Measurements from ENCODE around the gene MKNK2. TPM values are rescaled to one million over a fixed set of nuclear protein-coding genes. Genes with fewer than 3 reads are reported as not detected.
A peak's percentile ranks its signal among the peaks of the same experiment; 100 is the strongest.

MKNK2 gene
- 92.6 to 97.1 TPM (median 95.9 TPM) in 3 replicates for total RNA-seq

DNA sequence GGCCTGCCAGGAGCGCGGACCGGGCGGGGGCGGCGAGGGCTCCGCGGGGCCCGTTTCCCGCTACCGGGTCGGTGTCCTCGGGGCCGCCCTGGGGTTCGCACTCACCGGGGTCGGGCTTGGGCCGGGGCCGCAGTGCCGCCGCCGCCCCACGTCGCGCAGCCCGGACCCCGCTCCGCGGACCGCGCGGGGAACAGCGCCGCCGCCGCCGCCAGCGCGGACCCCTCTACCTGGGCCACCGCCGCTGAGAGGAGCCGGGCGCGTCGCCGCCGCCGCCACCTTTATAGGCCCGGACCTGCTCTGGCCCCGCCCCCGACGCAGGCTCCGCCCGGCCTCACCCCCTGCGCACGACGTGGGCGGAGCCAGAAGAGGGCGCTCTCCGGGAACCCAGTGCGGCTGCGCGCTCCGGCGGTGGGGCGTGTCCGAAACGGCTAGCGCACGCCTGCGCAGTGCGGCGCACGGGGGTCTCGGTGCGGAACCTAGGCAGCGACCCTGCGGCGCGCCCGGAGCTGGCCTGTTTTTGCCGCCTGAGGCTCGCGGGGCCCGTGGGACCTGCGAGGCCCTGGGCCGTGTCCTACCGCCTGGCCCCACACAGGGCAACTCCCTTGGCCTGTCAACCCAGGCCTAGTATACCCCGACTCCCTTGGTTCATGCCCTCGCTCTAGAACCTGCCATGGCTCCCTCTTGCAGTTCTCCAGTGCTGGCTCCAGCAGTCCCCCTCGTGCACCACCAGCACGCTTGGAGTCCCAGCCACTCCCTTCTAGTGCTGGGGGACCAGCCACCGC lies at the start of gene MKNK2:
Gene MKNK2 (minus strand): TSS at position 254 of the 782 bp plus-strand sequence. CDS start 393 bp downstream, outside the sequence.
- Mint-ChIP-seq H3K27me3 (ENCODE audit: low read depth) (no peaks in the 10 kb centered on the region), H3K4me1 (peaks cover 18% of the 10 kb centered on the region), H3K9me3 (no peaks in the 10 kb centered on the region), H3K36me3 (no peaks in the 10 kb centered on the region), H3K27ac (peak within 1 kb of the TSS; percentile 66), H3K4me3 (peak within 1 kb of the TSS; percentile 80)
- peak; percentile 97 to 99 for DNase-seq (ENCODE audit: low spot score in 2 of 2, unreplicated experiment in 2 of 2)
- peak; percentile 50 for TF ChIP-seq CTCF (IDR thresholded peaks at IDR 0.05; ENCODE audit: unreplicated experiment)

GRCh38 chr19:2100719-2101061 lies 49.6 kb upstream of the MKNK2 start:
- H3K4me3 Mint-ChIP-seq: no peak overlapping the region
- no peaks in the 10 kb centered on the region for H3K27me3 Mint-ChIP-seq (ENCODE audit: low read depth)
- peaks cover 24% of the 10 kb centered on the region for H3K36me3 Mint-ChIP-seq
- peaks cover 5% of the 10 kb centered on the region for H3K4me1 Mint-ChIP-seq
- no peaks in the 10 kb centered on the region for H3K9me3 Mint-ChIP-seq
- H3K27ac Mint-ChIP-seq: no peak overlapping the region
- DNase-seq (ENCODE audit: low spot score in 2 of 2, unreplicated experiment in 2 of 2): no peak
- TF ChIP-seq CTCF (IDR thresholded peaks at IDR 0.05; ENCODE audit: unreplicated experiment): no peak

DNA sequence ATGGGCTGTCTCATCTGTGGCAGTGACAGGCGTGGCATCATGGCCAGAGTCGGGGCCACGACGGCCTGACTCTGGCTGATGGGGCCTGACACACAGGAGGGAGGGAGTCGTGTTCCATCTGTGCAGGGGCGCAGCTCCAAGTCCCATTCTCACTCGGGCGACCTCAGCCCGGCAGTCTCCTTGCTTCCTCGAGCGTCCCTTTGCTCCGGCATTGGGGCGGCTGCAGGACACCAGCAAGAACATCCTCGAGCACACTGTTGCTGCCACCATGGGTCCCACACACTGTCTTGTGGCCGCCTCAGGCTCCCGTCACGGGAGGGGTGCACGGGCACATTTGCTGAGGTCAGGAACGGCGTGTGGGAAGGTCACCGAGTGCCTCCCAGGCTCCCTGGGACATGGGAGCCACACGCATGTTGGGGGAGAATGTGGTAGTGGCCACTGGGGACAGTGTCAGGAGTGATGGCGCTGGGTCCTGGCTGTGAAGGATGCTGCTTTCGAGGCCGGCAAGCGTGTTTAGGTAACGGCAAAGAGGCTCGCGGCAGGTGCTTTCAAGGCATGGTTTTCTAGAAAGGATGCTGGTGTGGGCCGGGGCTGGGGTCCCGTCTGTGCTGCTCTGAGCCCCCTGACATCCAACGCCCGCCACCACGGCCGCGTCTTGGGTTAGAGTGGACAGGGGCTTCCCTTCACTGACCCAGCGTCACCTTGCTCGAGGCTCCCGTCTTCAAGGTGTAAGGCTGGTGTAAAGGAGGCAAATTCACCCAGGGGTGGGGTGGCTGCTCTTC lies 49.1 kb upstream of the MKNK2 start:
- Mint-ChIP-seq H3K36me3 (peaks cover 18% of the 10 kb centered on the region), H3K4me3 (no peak overlapping the region), H3K9me3 (no peaks in the 10 kb centered on the region), H3K4me1 (peaks cover 8% of the 10 kb centered on the region), H3K27ac (no peak overlapping the region), H3K27me3 (ENCODE audit: low read depth) (no peaks in the 10 kb centered on the region)
- no peak for TF ChIP-seq CTCF (IDR thresholded peaks at IDR 0.05; ENCODE audit: unreplicated experiment)
- DNase-seq (ENCODE audit: low spot score in 2 of 2, unreplicated experiment in 2 of 2): no peak

DNA sequence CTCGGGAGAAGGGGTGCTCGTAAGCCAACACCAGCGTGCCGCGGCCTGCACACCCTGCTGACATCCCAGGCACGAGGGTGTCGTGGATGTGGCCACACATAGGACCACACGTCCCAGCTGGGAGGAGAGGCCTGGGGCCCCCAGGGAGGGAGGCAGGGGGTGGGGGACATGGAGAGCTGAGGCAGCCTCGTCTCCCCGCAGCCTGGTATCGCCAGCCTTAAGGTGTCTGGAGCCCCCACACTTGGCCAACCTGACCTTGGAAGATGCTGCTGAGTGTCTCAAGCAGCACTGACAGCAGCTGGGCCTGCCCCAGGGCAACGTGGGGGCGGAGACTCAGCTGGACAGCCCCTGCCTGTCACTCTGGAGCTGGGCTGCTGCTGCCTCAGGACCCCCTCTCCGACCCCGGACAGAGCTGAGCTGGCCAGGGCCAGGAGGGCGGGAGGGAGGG lies 48.0 kb upstream of the MKNK2 start:
- H3K27me3 Mint-ChIP-seq (ENCODE audit: low read depth): no peaks in the 10 kb centered on the region
- no peak for DNase-seq (ENCODE audit: low spot score in 2 of 2, unreplicated experiment in 2 of 2)
- peaks cover 17% of the 10 kb centered on the region for H3K4me1 Mint-ChIP-seq
- H3K4me3 Mint-ChIP-seq: no peak overlapping the region
- H3K9me3 Mint-ChIP-seq: no peaks in the 10 kb centered on the region
- no peak overlapping the region for H3K27ac Mint-ChIP-seq
- no peak for TF ChIP-seq CTCF (IDR thresholded peaks at IDR 0.05; ENCODE audit: unreplicated experiment)
- peaks cover 11% of the 10 kb centered on the region for H3K36me3 Mint-ChIP-seq

DNA sequence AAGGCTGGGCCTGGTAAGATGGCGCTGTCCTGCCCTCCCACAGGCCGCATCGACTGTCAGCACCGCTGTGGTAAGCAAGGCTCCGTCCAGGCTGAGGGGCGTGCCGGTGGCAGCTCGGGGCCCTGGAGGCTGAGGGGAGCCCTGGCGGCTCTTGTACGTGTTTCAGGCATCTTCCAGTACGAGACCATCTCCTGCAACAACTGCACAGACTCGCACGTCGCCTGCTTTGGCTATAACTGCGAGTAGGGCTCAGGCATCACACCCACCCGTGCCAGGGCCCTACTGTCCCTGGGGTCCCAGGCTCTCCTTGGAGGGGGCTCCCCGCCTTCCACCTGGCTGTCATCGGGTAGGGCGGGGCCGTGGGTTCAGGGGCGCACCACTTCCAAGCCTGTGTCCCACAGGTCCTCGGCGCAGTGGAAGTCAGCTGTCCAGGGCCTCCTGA lies 46.9 kb upstream of the MKNK2 start:
- H3K4me1 Mint-ChIP-seq: peaks cover 23% of the 10 kb centered on the region
- no peaks in the 10 kb centered on the region for H3K9me3 Mint-ChIP-seq
- no peak overlapping the region for H3K27ac Mint-ChIP-seq
- H3K36me3 Mint-ChIP-seq: peaks cover 4% of the 10 kb centered on the region
- no peaks in the 10 kb centered on the region for H3K27me3 Mint-ChIP-seq (ENCODE audit: low read depth)
- no peak for TF ChIP-seq CTCF (IDR thresholded peaks at IDR 0.05; ENCODE audit: unreplicated experiment)
- no peak for DNase-seq (ENCODE audit: low spot score in 2 of 2, unreplicated experiment in 2 of 2)
- H3K4me3 Mint-ChIP-seq: no peak overlapping the region

All from mesothelial cell of epicardium (in vitro differentiated cells).